DOHH2 (cell line): ENCODE data around the gene ZNF280B.
A peak's percentile ranks its signal among the peaks of the same experiment; 100 is the strongest.

ENCODE experiments used
- H3F3A ChIP-seq: fragments of 200-600 bp; sonication (generic), shearing (Covaris generic); 2 replicates; pipeline ENCODE4 v1.6.0; 2016; ENCODE audit warnings: antibody characterized with exemption, mild to moderate bottlenecking; ENCODE audit not compliant: control insufficient read depth, insufficient read depth
- H3K27ac ChIP-seq: fragments of 200-600 bp; sonication (generic); 2 replicates; pipeline ENCODE4 v1.5.1; 2014; ENCODE audit warnings: low read depth, mild to moderate bottlenecking, low read length, moderate library complexity
- H3K27me3 ChIP-seq: fragments of 200-600 bp; sonication (generic); 2 replicates; pipeline ENCODE4 v1.6.1; 2014; ENCODE audit warnings: mild to moderate bottlenecking, low read length, mixed read lengths; ENCODE audit not compliant: control insufficient read depth
- H3K36me3 ChIP-seq: fragments of 200-600 bp; sonication (generic); 2 replicates; pipeline ENCODE4 v1.6.1; 2014; ENCODE audit warnings: mild to moderate bottlenecking, low read length, moderate library complexity, mixed read lengths; ENCODE audit not compliant: control insufficient read depth
- H3K4me1 ChIP-seq: fragments of 200-600 bp; sonication (generic); 2 replicates; pipeline ENCODE4 v1.6.1; 2014; ENCODE audit warnings: mild to moderate bottlenecking, low read length, mixed read lengths; ENCODE audit not compliant: control insufficient read depth
- H3K4me2 ChIP-seq: fragments of 200-600 bp; sonication (generic); 2 replicates; pipeline ENCODE4 v1.6.0; 2014; ENCODE audit warnings: mild to moderate bottlenecking, low read length, moderate library complexity
- H3K4me3 ChIP-seq: fragments of 200-600 bp; sonication (generic); 2 replicates; pipeline ENCODE4 v1.5.1; 2014; ENCODE audit warnings: mild to moderate bottlenecking, low read length, mixed read lengths
- H3K79me2 ChIP-seq: fragments of 200-600 bp; sonication (generic); 2 replicates; pipeline ENCODE4 v1.6.1; 2014; ENCODE audit warnings: mild to moderate bottlenecking, low read length, mixed read lengths; ENCODE audit not compliant: control insufficient read depth
- H3K9me2 ChIP-seq: fragments of 200-600 bp; sonication (generic); replicated peaks from 2 replicates; pipeline ENCODE4 v1.6.1; 2014; ENCODE audit warnings: mild to moderate bottlenecking, low read length, mixed read lengths; ENCODE audit not compliant: control insufficient read depth
- H3K9me3 ChIP-seq: fragments of 200-600 bp; sonication (generic); 2 replicates; pipeline ENCODE4 v1.6.1; 2014; ENCODE audit warnings: antibody characterized with exemption, low read length, mixed read lengths; ENCODE audit not compliant: control insufficient read depth, insufficient read depth
- H4K20me1 ChIP-seq: fragments of 200-600 bp; sonication (generic); 2 replicates; pipeline ENCODE4 v1.6.0; 2014; ENCODE audit warnings: low read depth, mild to moderate bottlenecking, antibody characterized with exemption, low read length, moderate library complexity; ENCODE audit not compliant: control insufficient read depth, insufficient read depth
- EZH2phosphoT487 ChIP-seq: fragments of 200-600 bp; sonication (generic); IDR thresholded peaks from 2 replicates; pipeline ENCODE4 v1.6.1; 2017; ENCODE audit warnings: borderline replicate concordance, mild to moderate bottlenecking, antibody characterized with exemption, low read length, moderate library complexity, mixed read lengths
- TF ChIP-seq, protein P1 (sequence below): fragments of 200-600 bp; sonication (generic); IDR thresholded peaks from one replicate; pipeline ENCODE4 v1.5.1; 2014; ENCODE audit warnings: antibody characterized with exemption, mild to moderate bottlenecking, low read depth, low read length; ENCODE audit not compliant: poor library complexity, severe bottlenecking

ZNF280B gene, protein sequence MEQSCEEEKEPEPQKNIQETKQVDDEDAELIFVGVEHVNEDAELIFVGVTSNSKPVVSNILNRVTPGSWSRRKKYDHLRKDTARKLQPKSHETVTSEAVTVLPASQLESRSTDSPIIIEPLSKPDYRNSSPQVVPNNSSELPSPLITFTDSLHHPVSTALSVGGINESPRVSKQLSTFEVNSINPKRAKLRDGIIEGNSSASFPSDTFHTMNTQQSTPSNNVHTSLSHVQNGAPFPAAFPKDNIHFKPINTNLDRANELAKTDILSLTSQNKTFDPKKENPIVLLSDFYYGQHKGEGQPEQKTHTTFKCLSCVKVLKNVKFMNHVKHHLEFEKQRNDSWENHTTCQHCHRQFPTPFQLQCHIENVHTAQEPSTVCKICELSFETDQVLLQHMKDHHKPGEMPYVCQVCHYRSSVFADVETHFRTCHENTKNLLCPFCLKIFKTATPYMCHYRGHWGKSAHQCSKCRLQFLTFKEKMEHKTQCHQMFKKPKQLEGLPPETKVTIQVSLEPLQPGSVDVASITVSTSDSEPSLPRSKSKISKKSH

DNA sequence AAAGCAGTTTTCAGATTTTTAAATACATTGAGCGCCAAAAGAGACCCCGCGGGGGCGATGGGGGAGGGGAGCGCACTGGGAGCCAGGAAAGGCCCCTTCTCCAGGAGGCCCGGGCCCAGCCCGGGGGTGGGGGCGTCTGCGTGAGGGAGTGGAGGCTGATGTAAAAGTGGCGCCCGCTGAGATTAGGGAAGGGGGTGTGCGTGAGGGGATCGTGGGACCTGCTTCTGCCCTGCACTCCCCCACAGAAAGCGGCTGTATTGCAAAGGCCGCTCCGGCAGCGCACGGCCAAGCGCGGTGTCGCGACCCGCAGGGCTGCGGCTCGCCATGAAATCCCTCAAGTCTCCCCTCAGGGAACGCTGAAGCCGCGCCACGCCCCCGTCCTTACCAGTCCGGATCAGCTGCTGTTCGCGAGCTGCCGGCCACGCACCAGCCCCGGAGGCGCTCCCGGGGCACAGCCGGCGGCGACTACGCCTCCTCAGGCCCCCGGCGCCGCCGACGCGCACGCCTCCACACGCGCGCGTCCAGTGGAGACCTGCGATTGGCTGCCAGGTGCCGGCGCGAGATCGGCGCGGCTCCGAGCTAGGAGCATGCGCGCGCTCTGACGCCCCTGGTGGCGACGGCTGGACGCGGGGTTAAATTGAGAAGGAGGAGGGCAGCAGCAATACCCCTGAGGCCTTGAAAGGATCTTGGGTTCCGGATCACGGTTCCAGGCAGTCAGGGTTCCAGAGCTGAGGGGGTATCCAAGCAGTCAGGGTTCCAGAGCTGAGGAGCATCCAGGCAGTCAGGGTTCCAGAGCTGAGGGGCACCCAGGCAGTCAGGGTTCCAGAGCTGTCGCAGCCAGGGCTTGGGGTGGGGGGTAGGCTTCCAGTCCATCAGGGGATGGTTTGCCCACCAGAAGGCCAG, at the start of gene ZNF280B:
Gene ZNF280B, minus strand, starts transcription at position 469 of the 903 bp plus-strand sequence. CDS start 19,344 bp downstream, outside the sequence.
- H3K27me3 ChIP-seq = no peaks in the 10 kb centered on the region
- no peak within 1 kb of the TSS for H3K27ac ChIP-seq
- peak within 1 kb of the TSS; percentile 87 for H3K4me3 ChIP-seq
- H3K9me2 ChIP-seq = no peaks in the 10 kb centered on the region
- H3K4me1 ChIP-seq = peaks cover 25% of the 10 kb centered on the region
- no peaks in the 10 kb centered on the region for H4K20me1 ChIP-seq
- TF ChIP-seq, protein P1, sequence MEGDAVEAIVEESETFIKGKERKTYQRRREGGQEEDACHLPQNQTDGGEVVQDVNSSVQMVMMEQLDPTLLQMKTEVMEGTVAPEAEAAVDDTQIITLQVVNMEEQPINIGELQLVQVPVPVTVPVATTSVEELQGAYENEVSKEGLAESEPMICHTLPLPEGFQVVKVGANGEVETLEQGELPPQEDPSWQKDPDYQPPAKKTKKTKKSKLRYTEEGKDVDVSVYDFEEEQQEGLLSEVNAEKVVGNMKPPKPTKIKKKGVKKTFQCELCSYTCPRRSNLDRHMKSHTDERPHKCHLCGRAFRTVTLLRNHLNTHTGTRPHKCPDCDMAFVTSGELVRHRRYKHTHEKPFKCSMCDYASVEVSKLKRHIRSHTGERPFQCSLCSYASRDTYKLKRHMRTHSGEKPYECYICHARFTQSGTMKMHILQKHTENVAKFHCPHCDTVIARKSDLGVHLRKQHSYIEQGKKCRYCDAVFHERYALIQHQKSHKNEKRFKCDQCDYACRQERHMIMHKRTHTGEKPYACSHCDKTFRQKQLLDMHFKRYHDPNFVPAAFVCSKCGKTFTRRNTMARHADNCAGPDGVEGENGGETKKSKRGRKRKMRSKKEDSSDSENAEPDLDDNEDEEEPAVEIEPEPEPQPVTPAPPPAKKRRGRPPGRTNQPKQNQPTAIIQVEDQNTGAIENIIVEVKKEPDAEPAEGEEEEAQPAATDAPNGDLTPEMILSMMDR = peak; percentile 82
- no peak for TF ChIP-seq EZH2phosphoT487
- 0 out of 2 replicates have a peak, but pooled peaks cover 3% of the 10 kb centered on the region for H3F3A ChIP-seq
- H3K36me3 ChIP-seq = peaks cover 36% of the 10 kb centered on the region
- H3K79me2 ChIP-seq = peaks cover 21% of the 10 kb centered on the region
- H3K9me3 ChIP-seq = 0 out of 2 replicates have a peak, but pooled peaks cover 5% of the 10 kb centered on the region
- peak within 1 kb of the TSS; percentile 90 for H3K4me2 ChIP-seq

DNA sequence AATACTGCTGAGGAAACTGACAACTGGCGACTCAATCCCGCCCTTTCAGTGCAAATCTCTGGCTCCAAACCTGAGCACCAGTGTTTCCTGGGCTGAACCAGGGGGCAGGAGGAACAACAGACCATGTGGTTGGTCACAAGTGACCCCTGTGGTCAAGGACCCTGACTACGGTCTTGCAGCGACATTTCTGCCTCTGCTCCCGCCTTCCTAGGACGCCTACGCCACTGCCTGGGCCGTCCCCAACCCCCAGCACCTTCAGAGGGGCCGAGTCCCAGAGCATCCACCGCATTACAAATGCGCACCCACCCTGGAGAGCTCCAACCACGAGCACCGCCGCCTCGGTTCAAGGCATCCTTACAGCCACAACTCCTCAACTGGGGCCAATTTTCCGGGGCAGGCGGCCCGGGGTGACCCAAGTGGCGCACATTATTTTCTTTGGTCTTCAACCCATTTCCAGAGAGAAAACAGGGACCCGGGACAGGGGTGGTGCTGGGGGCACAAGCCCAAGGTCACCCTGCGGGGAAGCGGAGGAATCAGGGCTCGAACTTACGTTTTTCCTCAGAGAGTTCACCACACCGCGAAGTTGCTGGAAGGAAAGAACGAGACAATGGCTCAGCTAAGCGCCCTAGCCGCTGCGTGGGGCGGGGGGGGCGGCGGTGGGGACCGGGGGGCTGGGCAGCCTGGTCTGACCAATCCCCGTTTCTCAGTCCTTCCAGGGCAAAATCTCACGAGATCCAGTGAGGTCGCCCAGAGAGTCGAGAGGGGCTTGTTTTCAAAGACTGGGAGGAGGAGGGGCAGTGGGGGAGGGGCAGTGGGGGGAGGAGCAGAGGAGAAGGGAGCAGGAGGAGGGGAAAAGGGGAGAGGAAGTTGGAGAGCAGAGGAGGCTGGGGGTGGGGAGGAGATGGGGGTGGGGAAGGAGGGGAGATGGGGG, 48.7 kb upstream of the ZNF280B start:
- Histone ChIP-seq H3F3A (no peaks in the 10 kb centered on the region), H3K36me3 (no peaks in the 10 kb centered on the region), H3K27ac (no peak overlapping the region), H3K79me2 (no peaks in the 10 kb centered on the region), H3K4me3 (no peak overlapping the region), H3K9me3 (no peaks in the 10 kb centered on the region), H3K27me3 (no peaks in the 10 kb centered on the region), H4K20me1 (no peaks in the 10 kb centered on the region), H3K4me2 (no peak overlapping the region), H3K4me1 (peaks cover 15% of the 10 kb centered on the region), H3K9me2 (no peaks in the 10 kb centered on the region)
- TF ChIP-seq, protein P1 = no peak
- no peak for TF ChIP-seq EZH2phosphoT487

DNA sequence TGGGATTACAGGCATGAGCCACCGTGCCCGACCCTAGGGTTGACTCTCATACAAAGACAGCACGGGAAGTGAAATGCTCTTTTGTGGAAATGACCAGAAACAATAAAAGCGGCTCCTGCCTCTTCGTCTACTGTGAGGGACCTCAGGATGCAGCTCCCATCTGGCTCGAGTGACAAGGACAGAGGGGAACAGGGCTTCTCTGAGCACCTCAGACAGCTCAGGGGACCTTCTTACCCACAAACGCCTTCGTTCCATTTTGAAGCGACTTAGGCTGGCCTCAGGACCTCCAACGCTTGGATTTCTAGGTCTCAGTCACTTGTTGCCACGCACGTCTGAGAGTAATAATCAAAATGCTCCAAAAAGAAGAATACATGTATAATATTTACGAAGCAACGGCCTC, 48.0 kb upstream of the ZNF280B start:
- no peak overlapping the region for H3K4me2 ChIP-seq
- H3F3A ChIP-seq = no peaks in the 10 kb centered on the region
- no peak overlapping the region for H3K4me3 ChIP-seq
- H3K27ac ChIP-seq = no peak overlapping the region
- peaks cover 15% of the 10 kb centered on the region for H3K4me1 ChIP-seq
- no peaks in the 10 kb centered on the region for H3K79me2 ChIP-seq
- TF ChIP-seq, protein P1 = no peak
- TF ChIP-seq EZH2phosphoT487 = no peak
- H3K36me3 ChIP-seq = no peaks in the 10 kb centered on the region
- no peaks in the 10 kb centered on the region for H4K20me1 ChIP-seq
- no peaks in the 10 kb centered on the region for H3K9me3 ChIP-seq
- H3K27me3 ChIP-seq = no peaks in the 10 kb centered on the region
- no peaks in the 10 kb centered on the region for H3K9me2 ChIP-seq
